Neural crest cell (in vitro differentiated cells): ENCODE measurements around the gene MPPED2. TPM values are rescaled to one million over a fixed set of nuclear protein-coding genes. Genes with fewer than 3 reads are reported as not detected.

Source experiments
- DNase-seq: peaks from one replicate; pipeline ENCODE4 v3.0.0; 2021; ENCODE audit warnings: low read depth, mixed read lengths, low spot score
- H3K27ac Mint-ChIP-seq: one replicate; pipeline ENCODE4 v1.8.0; 2021; ENCODE audit warnings: mild to moderate bottlenecking, mixed read lengths; ENCODE audit not compliant: unreplicated experiment
- H3K27me3 Mint-ChIP-seq: 2 replicates; pipeline ENCODE4 v1.8.0; 2021; ENCODE audit warnings: low read depth, mild to moderate bottlenecking, mixed read lengths
- H3K36me3 Mint-ChIP-seq: 2 replicates; pipeline ENCODE4 v1.8.0; 2021; ENCODE audit warnings: low read depth, mild to moderate bottlenecking, mixed read lengths
- H3K4me1 Mint-ChIP-seq: 2 replicates; pipeline ENCODE4 v1.8.0; 2021; ENCODE audit warnings: mixed read lengths
- H3K4me3 Mint-ChIP-seq: one replicate; pipeline ENCODE4 v1.8.0; 2021; ENCODE audit warnings: mild to moderate bottlenecking, mixed read lengths
- H3K9me3 Mint-ChIP-seq: 2 replicates; pipeline ENCODE4 v1.8.0; 2021; ENCODE audit warnings: mixed read lengths
- CTCF ChIP-seq: fragments of 200-600 bp; sonication (generic); conservative IDR thresholded peaks from 2 replicates; pipeline ENCODE4 v1.5.0; 2021; ENCODE audit warnings: antibody characterized with exemption, mild to moderate bottlenecking
- total RNA-seq: library from RNA; stranded (reverse); gene quantifications from 2 replicates; pipeline ENCODE4 v1.2.1, GENCODE V29; 2021

MPPED2 gene
- total RNA-seq, 1 donor from 2014 or later = 3.1 TPM

GRCh38 chr11:30511408-30511807 is 74.7 kb downstream of the MPPED2 start:
- no peaks in the 10 kb centered on the region for H3K36me3 Mint-ChIP-seq
- H3K9me3 Mint-ChIP-seq = peaks cover 3% of the 10 kb centered on the region
- no peak overlapping the region for H3K27ac Mint-ChIP-seq
- no peak for TF ChIP-seq CTCF
- no peak for DNase-seq
- H3K4me3 Mint-ChIP-seq = no peak overlapping the region
- no peaks in the 10 kb centered on the region for H3K27me3 Mint-ChIP-seq
- H3K4me1 Mint-ChIP-seq = peaks cover 6% of the 10 kb centered on the region

GRCh38 chr11:30510750-30511149 is 75.4 kb downstream of the MPPED2 start:
- Mint-ChIP-seq H3K36me3 (no peaks in the 10 kb centered on the region), H3K4me1 (peaks cover 6% of the 10 kb centered on the region), H3K27ac (no peak overlapping the region), H3K9me3 (peaks cover 3% of the 10 kb centered on the region), H3K4me3 (no peak overlapping the region), H3K27me3 (no peaks in the 10 kb centered on the region)
- no peak for TF ChIP-seq CTCF
- no peak for DNase-seq

GRCh38 chr11:30509364-30509763 is 76.8 kb downstream of the MPPED2 start:
- Mint-ChIP-seq H3K4me3 (no peak overlapping the region), H3K4me1 (peaks cover 6% of the 10 kb centered on the region), H3K27ac (no peak overlapping the region), H3K36me3 (no peaks in the 10 kb centered on the region), H3K9me3 (peaks cover 3% of the 10 kb centered on the region), H3K27me3 (no peaks in the 10 kb centered on the region)
- DNase-seq = no peak
- no peak for TF ChIP-seq CTCF

- Mint-ChIP-seq H3K9me3 (peaks cover 3% of the 10 kb centered on the region), H3K27me3 (no peaks in the 10 kb centered on the region), H3K36me3 (no peaks in the 10 kb centered on the region), H3K4me3 (no peak overlapping the region), H3K27ac (no peak overlapping the region), H3K4me1 (peaks cover 6% of the 10 kb centered on the region)
- no peak for TF ChIP-seq CTCF
- DNase-seq = no peak
Observed at GRCh38 chr11:30508594-30508993, 77.6 kb downstream of the MPPED2 start.

- H3K9me3 Mint-ChIP-seq = no peaks in the 10 kb centered on the region
- H3K27ac Mint-ChIP-seq = no peak overlapping the region
- DNase-seq = no peak
- TF ChIP-seq CTCF = no peak
- H3K4me1 Mint-ChIP-seq = peaks cover 6% of the 10 kb centered on the region
- H3K4me3 Mint-ChIP-seq = no peak overlapping the region
- H3K36me3 Mint-ChIP-seq = no peaks in the 10 kb centered on the region
- H3K27me3 Mint-ChIP-seq = no peaks in the 10 kb centered on the region
Observed at GRCh38 chr11:30505603-30506002, 80.5 kb downstream of the MPPED2 start.

GRCh38 chr11:30504468-30504867 is 81.7 kb downstream of the MPPED2 start:
- DNase-seq = no peak
- Mint-ChIP-seq H3K27me3 (no peaks in the 10 kb centered on the region), H3K36me3 (no peaks in the 10 kb centered on the region), H3K4me1 (peaks cover 4% of the 10 kb centered on the region), H3K9me3 (no peaks in the 10 kb centered on the region), H3K4me3 (no peak overlapping the region), H3K27ac (no peak overlapping the region)
- TF ChIP-seq CTCF = no peak
